ENCODE measurements around the gene PRKAG1. TPM values are rescaled to one million over a fixed set of nuclear protein-coding genes. Genes with fewer than 3 reads are reported as not detected.

PRKAG1 gene
- total and polyA plus RNA-seq, 10 of the 15 experiments (the other 5 are each of a cell fraction or from before 2014, with no cell fraction given): 44.5 to 91.6 (median 60.9) TPM

DNA sequence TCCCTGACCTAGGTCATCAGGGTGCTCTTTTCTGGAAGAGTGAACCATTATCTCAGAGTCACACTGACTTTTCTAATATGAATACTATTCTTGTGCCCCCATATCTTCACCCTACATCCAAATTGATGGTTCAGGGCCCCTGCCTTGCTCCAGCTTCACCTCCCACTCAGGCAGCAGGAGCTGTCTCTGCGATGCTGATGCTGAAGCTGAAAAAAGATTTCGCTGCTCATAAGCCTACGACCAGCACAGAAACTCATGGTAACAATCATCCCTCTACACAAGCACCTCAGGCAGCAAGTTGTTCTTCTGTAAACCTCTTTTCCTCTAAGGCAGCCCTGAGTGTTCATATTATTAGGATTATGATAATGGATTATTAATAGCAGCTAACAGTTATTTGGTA, 64.5 kb downstream of the PRKAG1 start:
- intact Hi-C loops (cut with micrococcal nuclease; ENCODE audit: unreplicated experiment): no loop called here
- DNase-seq (ENCODE audit: low read depth, low spot score): no peak
- peaks cover 3 to 11% of the 10 kb centered on the region in 2 experiments for H3K36me3 ChIP-seq (ENCODE audit: control insufficient read depth in 2 of 2, insufficient read depth in 2 of 2, low read length in 1 of 2)
- peaks cover 14% of the 10 kb centered on the region for H3K4me1 ChIP-seq (ENCODE audit: control insufficient read depth, insufficient read depth, low read length)
- ChIA-PET RAD21 (ENCODE audit: unreplicated experiment) (no interaction called here), SMC1A (ENCODE audit: uncharacterized antibody, unreplicated experiment) (interaction anchor here (0.6 to 2.1 kb wide), 5 partner anchors 10 to 101 kb away, joined by 3 to 6 read pairs (median 5); partner anchors contain the start of gene FKBP11), POLR2A (interaction anchor here (0.6 to 8.1 kb wide), 2 partner anchors 14 to 404 kb away, joined by 3 to 86 read pairs; partner anchors contain the start of gene WNT10B), CTCF (interaction anchor here (1.1 to 5.6 kb wide), 9 partner anchors 8 to 101 kb away, joined by 3 to 40 read pairs (median 10); partner anchors contain the start of genes FKBP11 and WNT1)
- peak overlapping the region; percentile 16; the same call in 1 of the 2 replicates for H3K9ac ChIP-seq (ENCODE audit: control insufficient read depth, insufficient read depth, low read length)
- H3K27ac ChIP-seq (ENCODE audit: control insufficient read depth, insufficient read depth): no peak overlapping the region
- H3K9me3 ChIP-seq (replicated peaks; ENCODE audit: control insufficient read depth, insufficient read depth, low read length): no peaks in the 10 kb centered on the region
- FAIRE-seq: no peak
- peak overlapping the region; percentile 28 for H3K4me2 ChIP-seq (ENCODE audit: control insufficient read depth, insufficient read depth)
- ATAC-seq: no peak
- in situ Hi-C loops (cut with MboI): no loop called here
- H3K27me3 ChIP-seq (replicated peaks in 1 of 2; ENCODE audit: control insufficient read depth in 2 of 2, insufficient read depth in 2 of 2, low read length in 1 of 2): no peaks in the 10 kb centered on the region
- BruUV-seq (replicated peaks): no TSS peak
- no peak overlapping the region for H3K4me3 ChIP-seq
- 100% methylated on average over 3 of the region's 3 CpGs for WGBS (ENCODE audit: insufficient coverage, insufficient replicate concordance, low lambda C conversion rate, missing lambda C conversion rate)
- no peaks in the 10 kb centered on the region for H4K20me1 ChIP-seq (ENCODE audit: control insufficient read depth, insufficient read depth)
- no peak overlapping the region for H2AFZ ChIP-seq (ENCODE audit: control insufficient read depth, low read depth, low read length)
- H3K79me2 ChIP-seq (ENCODE audit: control insufficient read depth, insufficient read depth, low read length): peaks cover 50% of the 10 kb centered on the region
- TF ChIP-seq STAT3 (IDR thresholded peaks at IDR 0.05; ENCODE audit: low read depth, low read length) (no peak), TCF12 (IDR thresholded peaks at IDR 0.05; ENCODE audit: low read depth, low read length) (no peak), NBN (IDR thresholded peaks at IDR 0.05) (no peak), SP1 (IDR thresholded peaks at IDR 0.05; ENCODE audit: low read depth, low read length) (no peak), ZZZ3 (IDR thresholded peaks at IDR 0.05; ENCODE audit: control insufficient read depth, insufficient read length, low read depth) (no peak), ETV6 (conservative IDR thresholded peaks at IDR 0.05 in 1 of 2, IDR thresholded peaks at IDR 0.05 in 1 of 2; ENCODE audit: borderline replicate concordance in 1 of 2, low read depth in 1 of 2) (no peak), SREBF2 (IDR thresholded peaks at IDR 0.05; ENCODE audit: low read length) (no peak), POLR2AphosphoS2 (IDR thresholded peaks at IDR 0.05; ENCODE audit: low read depth, low read length) (no peak), PML (IDR thresholded peaks at IDR 0.05; ENCODE audit: low read length) (no peak), BMI1 (IDR thresholded peaks at IDR 0.05; ENCODE audit: borderline replicate concordance) (no peak), FOXM1 (IDR thresholded peaks at IDR 0.05; ENCODE audit: low read depth, low read length) (no peak), CREB1 (IDR thresholded peaks at IDR 0.05; ENCODE audit: low read depth) (no peak), SIN3A (IDR thresholded peaks at IDR 0.05; ENCODE audit: low read depth, low read length) (no peak), MEF2B (IDR thresholded peaks at IDR 0.05; ENCODE audit: partially characterized antibody, poor library complexity, severe bottlenecking) (no peak), RFX5 (IDR thresholded peaks at IDR 0.05; ENCODE audit: low read depth, low read length) (no peak)
- TF ChIP-seq, protein P1, sequence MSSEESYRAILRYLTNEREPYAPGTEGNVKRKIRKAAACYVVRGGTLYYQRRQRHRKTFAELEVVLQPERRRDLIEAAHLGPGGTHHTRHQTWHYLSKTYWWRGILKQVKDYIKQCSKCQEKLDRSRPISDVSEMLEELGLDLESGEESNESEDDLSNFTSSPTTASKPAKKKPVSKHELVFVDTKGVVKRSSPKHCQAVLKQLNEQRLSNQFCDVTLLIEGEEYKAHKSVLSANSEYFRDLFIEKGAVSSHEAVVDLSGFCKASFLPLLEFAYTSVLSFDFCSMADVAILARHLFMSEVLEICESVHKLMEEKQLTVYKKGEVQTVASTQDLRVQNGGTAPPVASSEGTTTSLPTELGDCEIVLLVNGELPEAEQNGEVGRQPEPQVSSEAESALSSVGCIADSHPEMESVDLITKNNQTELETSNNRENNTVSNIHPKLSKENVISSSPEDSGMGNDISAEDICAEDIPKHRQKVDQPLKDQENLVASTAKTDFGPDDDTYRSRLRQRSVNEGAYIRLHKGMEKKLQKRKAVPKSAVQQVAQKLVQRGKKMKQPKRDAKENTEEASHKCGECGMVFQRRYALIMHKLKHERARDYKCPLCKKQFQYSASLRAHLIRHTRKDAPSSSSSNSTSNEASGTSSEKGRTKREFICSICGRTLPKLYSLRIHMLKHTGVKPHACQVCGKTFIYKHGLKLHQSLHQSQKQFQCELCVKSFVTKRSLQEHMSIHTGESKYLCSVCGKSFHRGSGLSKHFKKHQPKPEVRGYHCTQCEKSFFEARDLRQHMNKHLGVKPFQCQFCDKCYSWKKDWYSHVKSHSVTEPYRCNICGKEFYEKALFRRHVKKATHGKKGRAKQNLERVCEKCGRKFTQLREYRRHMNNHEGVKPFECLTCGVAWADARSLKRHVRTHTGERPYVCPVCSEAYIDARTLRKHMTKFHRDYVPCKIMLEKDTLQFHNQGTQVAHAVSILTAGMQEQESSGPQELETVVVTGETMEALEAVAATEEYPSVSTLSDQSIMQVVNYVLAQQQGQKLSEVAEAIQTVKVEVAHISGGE (CRISPR knock-in tag; IDR thresholded peaks at IDR 0.05): no peak
- TF ChIP-seq, protein P2, sequence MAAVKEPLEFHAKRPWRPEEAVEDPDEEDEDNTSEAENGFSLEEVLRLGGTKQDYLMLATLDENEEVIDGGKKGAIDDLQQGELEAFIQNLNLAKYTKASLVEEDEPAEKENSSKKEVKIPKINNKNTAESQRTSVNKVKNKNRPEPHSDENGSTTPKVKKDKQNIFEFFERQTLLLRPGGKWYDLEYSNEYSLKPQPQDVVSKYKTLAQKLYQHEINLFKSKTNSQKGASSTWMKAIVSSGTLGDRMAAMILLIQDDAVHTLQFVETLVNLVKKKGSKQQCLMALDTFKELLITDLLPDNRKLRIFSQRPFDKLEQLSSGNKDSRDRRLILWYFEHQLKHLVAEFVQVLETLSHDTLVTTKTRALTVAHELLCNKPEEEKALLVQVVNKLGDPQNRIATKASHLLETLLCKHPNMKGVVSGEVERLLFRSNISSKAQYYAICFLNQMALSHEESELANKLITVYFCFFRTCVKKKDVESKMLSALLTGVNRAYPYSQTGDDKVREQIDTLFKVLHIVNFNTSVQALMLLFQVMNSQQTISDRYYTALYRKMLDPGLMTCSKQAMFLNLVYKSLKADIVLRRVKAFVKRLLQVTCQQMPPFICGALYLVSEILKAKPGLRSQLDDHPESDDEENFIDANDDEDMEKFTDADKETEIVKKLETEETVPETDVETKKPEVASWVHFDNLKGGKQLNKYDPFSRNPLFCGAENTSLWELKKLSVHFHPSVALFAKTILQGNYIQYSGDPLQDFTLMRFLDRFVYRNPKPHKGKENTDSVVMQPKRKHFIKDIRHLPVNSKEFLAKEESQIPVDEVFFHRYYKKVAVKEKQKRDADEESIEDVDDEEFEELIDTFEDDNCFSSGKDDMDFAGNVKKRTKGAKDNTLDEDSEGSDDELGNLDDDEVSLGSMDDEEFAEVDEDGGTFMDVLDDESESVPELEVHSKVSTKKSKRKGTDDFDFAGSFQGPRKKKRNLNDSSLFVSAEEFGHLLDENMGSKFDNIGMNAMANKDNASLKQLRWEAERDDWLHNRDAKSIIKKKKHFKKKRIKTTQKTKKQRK (IDR thresholded peaks at IDR 0.05; ENCODE audit: low read depth, low read length): no peak
- TF ChIP-seq, protein P3, sequence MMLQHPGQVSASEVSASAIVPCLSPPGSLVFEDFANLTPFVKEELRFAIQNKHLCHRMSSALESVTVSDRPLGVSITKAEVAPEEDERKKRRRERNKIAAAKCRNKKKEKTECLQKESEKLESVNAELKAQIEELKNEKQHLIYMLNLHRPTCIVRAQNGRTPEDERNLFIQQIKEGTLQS (IDR thresholded peaks at IDR 0.05; ENCODE audit: borderline replicate concordance, extremely low read depth, low read depth, low read length): no peak

Data from GM12878 (cell line).